Endodermal cell (in vitro differentiated cells): ENCODE results near the gene VPS13D. TPM values are rescaled to one million over a fixed set of nuclear protein-coding genes. Genes with fewer than 3 reads are reported as not detected.

Experiments
- DNase-seq: peaks from one replicate; pipeline ENCODE4 v3.0.0-alpha.2; 2017
- H3K27ac ChIP-seq: 2 replicates; pipeline ENCODE4 v1.5.1; 2013; ENCODE audit warnings: mild to moderate bottlenecking, low read depth, low read length, moderate library complexity
- H3K27me3 ChIP-seq: 2 replicates; pipeline ENCODE4 v1.6.1; 2013; ENCODE audit warnings: mild to moderate bottlenecking, low read length, moderate library complexity; ENCODE audit not compliant: insufficient read depth, control insufficient read depth, poor library complexity, severe bottlenecking
- H3K36me3 ChIP-seq: 2 replicates; pipeline ENCODE4 v1.7.0; 2013; ENCODE audit warnings: mild to moderate bottlenecking, low read length, moderate library complexity; ENCODE audit not compliant: control insufficient read depth, insufficient read depth
- H3K4me1 ChIP-seq: one replicate; pipeline ENCODE4 v1.7.0; 2013; ENCODE audit warnings: low read length; ENCODE audit not compliant: control insufficient read depth, insufficient read depth
- H3K4me3 ChIP-seq: 2 replicates; pipeline ENCODE4 v1.5.1; 2013; ENCODE audit warnings: mild to moderate bottlenecking, low read length, moderate library complexity
- H3K9ac ChIP-seq: 2 replicates; pipeline ENCODE4 v1.6.1; 2013; ENCODE audit warnings: mild to moderate bottlenecking, low read length, moderate library complexity; ENCODE audit not compliant: poor library complexity, severe bottlenecking; ENCODE audit errors: extremely low read depth
- H3K9me3 ChIP-seq: 2 replicates; pipeline ENCODE4 v1.6.1; 2013; ENCODE audit warnings: mild to moderate bottlenecking, low read length, moderate library complexity; ENCODE audit not compliant: control insufficient read depth
- H3K27ac Mint-ChIP-seq: 2 replicates; pipeline ENCODE4 v1.8.0; 2020; ENCODE audit warnings: mixed read lengths
- H3K27me3 Mint-ChIP-seq: 2 replicates; pipeline ENCODE4 v1.8.0; 2021; ENCODE audit warnings: mild to moderate bottlenecking, mixed read lengths; ENCODE audit not compliant: insufficient read depth
- H3K36me3 Mint-ChIP-seq: 2 replicates; pipeline ENCODE4 v1.8.0; 2020; ENCODE audit warnings: low read depth, mixed read lengths
- H3K4me1 Mint-ChIP-seq: 2 replicates; pipeline ENCODE4 v1.8.0; 2020; ENCODE audit warnings: mixed read lengths
- H3K4me3 Mint-ChIP-seq: 2 replicates; pipeline ENCODE4 v1.8.0; 2020; ENCODE audit warnings: mild to moderate bottlenecking, moderate library complexity, mixed read lengths
- H3K9me3 Mint-ChIP-seq: 2 replicates; pipeline ENCODE4 v1.8.0; 2020; ENCODE audit warnings: mild to moderate bottlenecking, mixed read lengths
- CTCF ChIP-seq: fragments of 200-600 bp; sonication (generic); conservative IDR thresholded peaks from 2 replicates; pipeline ENCODE4 v1.5.0; 2021; ENCODE audit warnings: antibody characterized with exemption, mild to moderate bottlenecking
- WGBS, 2 experiments: methylation state at CpG; one replicate each; pipeline versions ENCODE4 v1.1.5 to v1.1.7; 2013; ENCODE audit warnings: missing lambda C conversion rate in 2 of 2, mixed read lengths in 1 of 2; ENCODE audit not compliant: insufficient coverage in 1 of 2, insufficient read length in 1 of 2; 5-methylcytosine and 5-hydroxymethylcytosine counted together
- total RNA-seq, 2 donors: library from RNA; stranded (reverse); fragmentation: NEBNext Ultra II Directional in 1 of 2; extraction: Animal tissue kit (Norgen Biotek cat#: 25700) in 1 of 2; gene quantifications; 2 replicates in 1 of 2; 3 replicates in 1 of 2; pipeline ENCODE4 v1.2.1, GENCODE V29; 2021

Gene VPS13D
- total RNA-seq, 2 donors from 2014 or later = 32.5 to 36.7 TPM

DNA sequence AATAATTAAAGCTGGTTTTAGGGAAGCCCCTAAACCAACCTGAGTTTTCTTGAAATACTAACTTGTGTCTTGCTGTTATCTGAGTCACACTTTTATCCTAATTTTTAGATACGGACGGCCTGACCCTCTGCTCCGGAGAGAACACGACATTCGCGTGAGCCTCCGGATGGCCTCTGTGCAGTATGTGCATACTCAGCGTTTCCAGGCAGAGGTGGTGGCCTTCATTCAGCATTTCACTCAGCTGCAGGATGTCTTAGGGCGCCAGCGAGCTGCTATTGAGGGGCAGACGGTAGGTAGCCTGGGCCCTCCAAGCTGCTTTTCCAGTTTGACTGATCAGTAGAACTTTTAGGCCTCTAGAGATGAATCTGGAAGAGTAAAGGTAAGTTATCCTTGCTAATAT is 63.6 kb downstream of the VPS13D start:
- H3K9me3 Mint-ChIP-seq = no peaks in the 10 kb centered on the region
- Histone ChIP-seq H3K27me3 (no peaks in the 10 kb centered on the region), H3K9ac (no peak overlapping the region), H3K9me3 (no peaks in the 10 kb centered on the region), H3K27ac (no peak overlapping the region), H3K4me1 (no peaks in the 10 kb centered on the region), H3K4me3 (no peak overlapping the region), H3K36me3 (peaks cover 47% of the 10 kb centered on the region)
- no peak overlapping the region for H3K4me3 Mint-ChIP-seq
- H3K4me1 Mint-ChIP-seq = no peaks in the 10 kb centered on the region
- peaks cover 49% of the 10 kb centered on the region for H3K36me3 Mint-ChIP-seq
- H3K27me3 Mint-ChIP-seq = no peaks in the 10 kb centered on the region
- WGBS, 2 experiments = 96% methylated on average over 9 to 11 of the region's 11 CpGs
- no peak for DNase-seq
- no peak overlapping the region for H3K27ac Mint-ChIP-seq
- TF ChIP-seq CTCF = no peak

GRCh38 chr1:12294076-12294475 is 64.2 kb downstream of the VPS13D start:
- Histone ChIP-seq H3K36me3 (peaks cover 41% of the 10 kb centered on the region), H3K27ac (no peak overlapping the region), H3K27me3 (no peaks in the 10 kb centered on the region), H3K4me1 (no peaks in the 10 kb centered on the region), H3K9ac (no peak overlapping the region), H3K4me3 (no peak overlapping the region), H3K9me3 (no peaks in the 10 kb centered on the region)
- Mint-ChIP-seq H3K4me1 (no peaks in the 10 kb centered on the region), H3K36me3 (peaks cover 56% of the 10 kb centered on the region), H3K4me3 (no peak overlapping the region), H3K27ac (no peak overlapping the region), H3K9me3 (no peaks in the 10 kb centered on the region), H3K27me3 (no peaks in the 10 kb centered on the region)
- WGBS, 2 experiments = 93% methylated on average over 3 of the region's 3 CpGs; no CpG with 5 or more reads in 1 of the 2 experiments
- DNase-seq = no peak
- no peak for TF ChIP-seq CTCF

DNA sequence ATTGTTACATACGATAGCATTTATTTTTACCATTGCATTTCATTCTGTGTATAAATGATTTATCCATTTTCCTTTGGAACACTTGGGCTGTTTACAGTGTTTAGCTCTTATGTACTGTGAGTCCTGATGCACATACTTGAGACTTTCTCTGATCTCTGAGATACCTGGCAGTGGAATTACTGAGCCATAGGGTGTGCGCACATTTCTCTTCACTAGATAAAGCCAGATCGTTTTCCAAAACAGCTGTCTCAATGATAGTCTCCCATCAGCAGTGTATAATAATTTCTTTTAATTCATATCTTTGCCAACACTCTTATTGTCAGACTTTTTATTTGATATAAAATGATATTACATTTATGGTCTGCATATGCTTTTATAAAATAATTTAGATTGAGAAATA is 66.2 kb downstream of the VPS13D start:
- Mint-ChIP-seq H3K9me3 (no peaks in the 10 kb centered on the region), H3K4me3 (no peak overlapping the region), H3K27ac (no peak overlapping the region), H3K27me3 (no peaks in the 10 kb centered on the region), H3K36me3 (peaks cover 53% of the 10 kb centered on the region), H3K4me1 (no peaks in the 10 kb centered on the region)
- DNase-seq = no peak
- H3K4me1 ChIP-seq = no peaks in the 10 kb centered on the region
- no peak for TF ChIP-seq CTCF
- peaks cover 42% of the 10 kb centered on the region for H3K36me3 ChIP-seq
- no peak overlapping the region for H3K27ac ChIP-seq
- H3K9ac ChIP-seq = no peak overlapping the region
- no peak overlapping the region for H3K4me3 ChIP-seq
- H3K27me3 ChIP-seq = no peaks in the 10 kb centered on the region
- WGBS, 2 experiments = 94% methylated on average over 2 to 3 of the region's 3 CpGs
- no peaks in the 10 kb centered on the region for H3K9me3 ChIP-seq
